Calu3 (cell line): ENCODE measurements around the gene SETX. TPM values are rescaled to one million over a fixed set of nuclear protein-coding genes. Genes with fewer than 3 reads are reported as not detected.

Experiments
- BruUV-seq: library from RNA; stranded (reverse); fragments of 400-500 nt; replicated peaks from 2 replicates; lab custom pipeline; 2021; lab: Mats Ljungman, UMichigan
- CTCF ChIA-PET: fragments of 300-600 bp; sonication (Branson Sonifier 250); formaldehyde crosslinking; loops from one replicate; lab custom pipeline; 2022; ENCODE audit warnings: antibody characterized with exemption; lab: Charles Lee
- DNase-seq: peaks from one replicate; pipeline ENCODE4 v3.0.0; 2022
- H3K27ac Mint-ChIP-seq: one replicate; pipeline ENCODE4 v1.8.0; 2022; ENCODE audit warnings: mixed read lengths; ENCODE audit not compliant: unreplicated experiment
- H3K27me3 Mint-ChIP-seq: one replicate; pipeline ENCODE4 v1.8.0; 2022; ENCODE audit warnings: mixed read lengths; ENCODE audit not compliant: unreplicated experiment
- H3K36me3 Mint-ChIP-seq: one replicate; pipeline ENCODE4 v1.8.0; 2022; ENCODE audit warnings: mild to moderate bottlenecking, moderate library complexity, mixed read lengths; ENCODE audit not compliant: insufficient read depth, unreplicated experiment
- H3K4me1 Mint-ChIP-seq: one replicate; pipeline ENCODE4 v1.8.0; 2022; ENCODE audit warnings: mild to moderate bottlenecking, low read depth, mixed read lengths; ENCODE audit not compliant: unreplicated experiment
- H3K4me3 Mint-ChIP-seq: one replicate; pipeline ENCODE4 v1.8.0; 2022; ENCODE audit warnings: mild to moderate bottlenecking, low read depth, moderate library complexity, mixed read lengths; ENCODE audit not compliant: unreplicated experiment
- H3K9me3 Mint-ChIP-seq: one replicate; pipeline ENCODE4 v1.8.0; 2022; ENCODE audit warnings: low read depth, mixed read lengths; ENCODE audit not compliant: unreplicated experiment
- CTCF ChIP-seq: fragments of 200-600 bp; IDR thresholded peaks from one replicate; pipeline ENCODE4 v1.8.0; 2022; ENCODE audit warnings: antibody characterized with exemption; ENCODE audit not compliant: unreplicated experiment
- intact Hi-C: fragments of 100-400 bp; cut with micrococcal nuclease; formaldehyde crosslinking; loops from one replicate; pipeline ENCODE4 v1.10.0; 2022; ENCODE audit not compliant: unreplicated experiment
- total RNA-seq: library from RNA; stranded (reverse); gene quantifications from 2 replicates; pipeline ENCODE4 v1.2.3, GENCODE V29; 2022

SETX gene
- total RNA-seq, 1 experiment from 2014 or later: 24.2 TPM

GRCh38 chr9:132226571-132227430, 128.0 kb downstream of the SETX start:
- Mint-ChIP-seq H3K4me1 (no peaks in the 10 kb centered on the region), H3K36me3 (no peaks in the 10 kb centered on the region), H3K4me3 (no peak overlapping the region), H3K9me3 (no peaks in the 10 kb centered on the region), H3K27me3 (peaks cover 85% of the 10 kb centered on the region), H3K27ac (no peak overlapping the region)
- intact Hi-C loops: no loop called here
- CTCF ChIA-PET: interaction anchor here (0.6 kb wide), 1 partner anchor 224 kb away, joined by 9 read pairs; no protein-coding TSS in a partner anchor
- BruUV-seq: no TSS peak
- no peak for TF ChIP-seq CTCF
- DNase-seq: no peak

GRCh38 chr9:132224645-132225044, 130.1 kb downstream of the SETX start:
- Mint-ChIP-seq H3K36me3 (no peaks in the 10 kb centered on the region), H3K27me3 (peaks cover 98% of the 10 kb centered on the region), H3K4me1 (no peaks in the 10 kb centered on the region), H3K4me3 (no peak overlapping the region), H3K27ac (no peak overlapping the region), H3K9me3 (no peaks in the 10 kb centered on the region)
- intact Hi-C loops: no loop called here
- BruUV-seq: no TSS peak
- TF ChIP-seq CTCF: no peak
- CTCF ChIA-PET: no interaction called here
- DNase-seq: no peak

GRCh38 chr9:132221941-132222340, 132.8 kb downstream of the SETX start:
- CTCF ChIA-PET: no interaction called here
- H3K9me3 Mint-ChIP-seq: no peaks in the 10 kb centered on the region
- no peak for TF ChIP-seq CTCF
- DNase-seq: no peak
- H3K4me1 Mint-ChIP-seq: no peaks in the 10 kb centered on the region
- no peak overlapping the region for H3K4me3 Mint-ChIP-seq
- H3K36me3 Mint-ChIP-seq: no peaks in the 10 kb centered on the region
- H3K27me3 Mint-ChIP-seq: peaks cover 98% of the 10 kb centered on the region
- intact Hi-C loops: no loop called here
- no TSS peak for BruUV-seq
- no peak overlapping the region for H3K27ac Mint-ChIP-seq

DNA sequence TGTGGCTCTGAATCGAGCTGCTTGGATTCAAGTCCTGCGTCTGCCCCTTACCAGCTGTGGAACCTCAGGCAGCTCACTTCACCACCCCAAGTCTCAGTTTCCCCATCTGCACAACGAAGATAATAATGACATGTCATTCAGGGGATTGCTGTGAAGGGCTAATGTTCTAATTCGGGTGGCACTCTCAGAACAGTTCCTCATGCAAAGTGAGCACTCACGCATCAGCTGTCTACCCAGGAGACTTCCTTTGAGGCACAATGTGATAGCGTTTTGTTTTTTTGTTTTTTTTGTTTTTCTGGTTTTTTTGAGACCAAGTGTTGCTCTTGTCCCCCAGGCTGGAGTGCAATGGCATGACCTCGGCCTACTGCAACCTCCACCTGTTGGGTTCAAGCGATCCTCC, 136.6 kb downstream of the SETX start:
- CTCF ChIA-PET: interaction anchor here (0.5 to 0.6 kb wide), 2 partner anchors 13 to 83 kb away, joined by 3 to 4 read pairs; no protein-coding TSS in a partner anchor
- Mint-ChIP-seq H3K27me3 (peaks cover 89% of the 10 kb centered on the region), H3K4me1 (no peaks in the 10 kb centered on the region)

More for the DNA sequence above, 136.6 kb downstream of the SETX start:
- Mint-ChIP-seq H3K4me3 (no peak overlapping the region), H3K9me3 (no peaks in the 10 kb centered on the region), H3K36me3 (no peaks in the 10 kb centered on the region), H3K27ac (no peak overlapping the region)
- DNase-seq: no peak
- intact Hi-C loops: no loop called here
- BruUV-seq: no TSS peak
- TF ChIP-seq CTCF: no peak
